GM19099 (cell line): ENCODE data around the gene TAF11.

Source experiments
- POLR2A ChIP-seq: IDR thresholded peaks from 3 replicates; pipeline ENCODE4 v1.6.1; 2011; ENCODE audit warnings: low read depth; ENCODE audit not compliant: insufficient read length; ENCODE audit errors: extremely low read depth

TAF11 gene, protein sequence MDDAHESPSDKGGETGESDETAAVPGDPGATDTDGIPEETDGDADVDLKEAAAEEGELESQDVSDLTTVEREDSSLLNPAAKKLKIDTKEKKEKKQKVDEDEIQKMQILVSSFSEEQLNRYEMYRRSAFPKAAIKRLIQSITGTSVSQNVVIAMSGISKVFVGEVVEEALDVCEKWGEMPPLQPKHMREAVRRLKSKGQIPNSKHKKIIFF

DNA sequence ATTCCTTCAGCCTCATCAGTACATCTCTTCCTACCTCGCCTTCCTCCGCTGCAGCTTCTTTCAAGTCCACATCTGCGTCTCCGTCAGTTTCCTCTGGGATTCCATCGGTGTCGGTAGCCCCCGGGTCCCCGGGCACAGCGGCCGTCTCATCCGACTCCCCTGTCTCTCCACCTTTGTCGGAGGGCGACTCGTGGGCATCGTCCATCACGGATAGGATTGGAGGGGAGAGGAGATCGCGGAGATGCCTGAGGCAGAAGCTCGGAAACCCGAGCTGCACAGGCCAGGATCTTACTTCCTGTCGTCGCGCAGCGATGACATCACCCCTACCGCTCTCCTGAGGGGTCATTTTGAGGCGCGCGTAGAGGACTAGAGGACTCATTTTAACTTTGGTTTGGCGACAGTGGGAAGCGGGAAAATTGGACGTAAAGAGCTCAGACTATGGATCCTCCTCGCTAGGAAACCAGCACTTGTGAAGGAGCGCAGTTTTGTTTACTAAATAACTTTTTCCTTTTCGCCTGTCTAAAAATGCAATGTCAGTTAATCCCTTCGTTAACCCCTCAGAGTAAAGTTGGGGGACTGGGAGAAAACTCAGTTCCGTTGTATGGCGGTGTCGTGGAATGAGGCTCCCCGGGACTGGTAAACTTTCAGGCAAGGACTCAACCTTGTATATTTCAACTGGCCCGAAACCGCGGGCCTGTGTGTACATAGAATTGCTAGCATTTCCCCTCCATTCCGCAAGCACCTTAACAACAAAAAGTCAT, at the start of gene TAF11:
Gene TAF11 (minus strand): TSS at position 290 of the 761 bp plus-strand sequence. CDS start 85 bp downstream, at position 205.
- peak; percentile 95 for TF ChIP-seq POLR2A

DNA sequence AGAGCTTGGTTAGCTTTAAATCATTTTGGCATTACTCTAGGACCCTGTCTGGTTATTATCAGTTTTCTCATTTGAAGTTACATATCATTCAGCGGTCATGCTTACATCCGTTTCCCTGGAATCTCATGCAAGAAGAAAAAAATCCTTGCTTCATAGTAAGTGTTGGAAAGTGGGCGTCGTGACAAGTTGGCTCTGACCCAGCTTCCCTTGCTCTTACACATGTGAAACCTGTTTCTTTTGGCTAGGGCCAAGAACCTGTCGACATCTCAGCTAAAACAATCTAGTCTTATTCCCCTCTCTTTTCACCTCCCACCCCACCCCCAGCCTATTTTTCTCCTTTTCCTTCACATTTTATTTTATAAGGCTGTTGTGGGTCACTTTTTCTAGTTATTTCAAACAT, 46.7 kb upstream of the TAF11 start:
- no peak for TF ChIP-seq POLR2A

DNA sequence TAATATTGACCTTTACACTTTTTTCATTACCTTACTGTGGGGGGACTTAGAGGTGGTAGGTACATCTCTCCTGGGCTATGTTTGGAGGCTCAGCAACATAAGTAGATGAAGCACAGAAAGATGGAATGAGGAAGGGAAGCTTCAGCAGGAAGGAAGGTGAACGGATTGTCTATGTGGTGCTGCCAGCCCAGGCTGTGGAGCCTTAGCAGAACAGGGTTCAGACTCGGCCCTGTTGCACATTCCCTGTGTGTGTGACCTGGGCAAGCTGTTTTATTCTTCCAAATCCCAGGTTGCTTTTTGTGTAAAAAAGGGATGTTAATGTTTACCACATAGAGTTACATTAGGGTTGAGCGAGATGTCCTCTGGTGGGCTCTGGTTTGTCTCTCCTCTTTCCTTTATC, 42.4 kb upstream of the TAF11 start:
- TF ChIP-seq POLR2A: no peak

DNA sequence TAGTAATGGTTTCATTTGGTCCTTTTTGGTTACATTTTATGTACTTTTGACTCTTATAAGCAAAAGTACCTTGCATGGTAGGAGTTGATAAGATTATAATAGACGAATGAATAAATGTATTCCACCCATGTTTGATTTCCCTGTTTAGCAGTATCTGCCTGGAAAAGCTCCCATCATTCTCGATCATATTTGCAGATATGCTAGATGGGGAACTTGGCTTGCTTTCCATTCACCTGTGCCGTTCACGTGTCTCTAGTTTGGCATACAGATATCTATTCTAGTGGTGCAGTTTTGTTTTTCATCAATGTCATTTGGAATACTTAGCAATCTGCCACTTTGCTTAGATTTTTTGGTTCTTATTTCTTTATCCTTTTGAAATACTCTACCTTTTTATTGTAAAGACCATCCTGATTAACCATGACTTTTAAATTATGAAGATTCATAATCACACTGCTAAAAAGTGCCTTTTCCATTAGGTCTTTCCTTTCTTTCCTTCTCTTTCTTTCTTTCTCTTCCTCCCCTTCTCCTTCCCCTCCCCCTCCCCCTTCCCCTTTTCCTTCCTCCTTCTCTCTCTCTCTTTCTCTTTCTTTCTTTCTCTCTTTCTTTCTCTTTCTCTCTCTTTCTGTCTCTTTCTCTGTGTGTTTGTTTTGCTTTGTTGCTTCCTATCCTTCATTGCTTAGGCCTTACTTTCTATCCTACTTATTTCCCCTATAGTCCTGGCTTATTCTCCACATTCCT, 41.6 kb upstream of the TAF11 start:
- TF ChIP-seq POLR2A: no peak

DNA sequence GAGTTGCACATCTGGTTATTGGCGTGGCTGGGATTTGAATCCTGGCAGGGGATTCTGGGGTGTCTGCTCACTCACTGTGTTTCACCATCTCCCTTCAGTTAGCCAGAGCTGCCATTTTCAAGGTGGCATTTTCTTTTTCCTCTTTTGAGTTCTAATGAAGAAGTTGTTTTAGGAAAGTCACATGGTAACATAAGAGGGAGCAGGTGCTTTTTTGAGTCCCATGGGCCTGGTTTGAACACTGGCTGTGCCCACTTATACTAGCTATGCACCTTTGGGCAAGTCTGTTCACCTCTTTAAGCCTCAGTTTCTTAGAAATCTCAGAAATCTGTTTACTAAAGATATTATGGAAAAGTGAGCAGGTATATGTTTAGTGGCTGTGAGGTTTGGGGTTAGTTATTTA, 40.9 kb upstream of the TAF11 start:
- no peak for TF ChIP-seq POLR2A

DNA sequence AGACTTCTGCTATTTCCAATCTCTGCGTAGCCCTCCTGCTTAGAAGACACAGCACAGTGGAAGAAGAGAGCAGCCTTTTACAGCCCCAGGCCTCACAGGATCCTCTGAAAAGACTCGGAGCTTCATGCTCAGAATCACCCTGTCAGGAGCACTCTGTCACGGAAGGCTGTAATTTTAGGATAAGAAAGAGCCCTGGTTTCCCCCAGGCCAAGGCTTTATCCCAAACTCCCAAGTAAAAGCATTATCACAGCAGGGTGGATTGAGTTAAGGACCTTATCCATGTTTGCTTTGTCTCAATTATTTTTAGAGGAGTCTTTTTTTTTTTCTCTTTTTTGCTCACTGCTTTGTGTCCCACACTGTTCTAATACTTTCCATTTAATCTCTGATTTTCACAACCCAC, 40.4 kb upstream of the TAF11 start:
- TF ChIP-seq POLR2A: no peak

DNA sequence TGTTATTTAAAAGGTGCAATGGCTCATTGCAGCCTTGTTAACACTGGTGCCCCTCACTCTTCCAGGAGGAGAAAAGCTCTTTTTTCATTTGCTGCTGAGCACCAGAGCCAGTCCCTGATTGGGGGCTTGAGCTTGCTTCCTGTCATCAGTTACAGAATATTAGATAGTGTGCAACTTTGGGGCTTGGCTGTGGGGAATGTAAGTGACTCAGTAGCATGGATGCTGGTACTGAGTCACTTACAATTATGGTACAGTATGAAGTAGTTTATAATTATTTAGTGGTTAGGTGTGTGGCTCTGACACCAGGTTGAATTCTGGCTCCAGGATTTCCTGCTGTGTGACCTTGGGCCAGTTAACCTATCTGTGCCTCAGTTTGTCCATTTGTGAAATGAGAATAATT, 38.8 kb upstream of the TAF11 start:
- TF ChIP-seq POLR2A: no peak

DNA sequence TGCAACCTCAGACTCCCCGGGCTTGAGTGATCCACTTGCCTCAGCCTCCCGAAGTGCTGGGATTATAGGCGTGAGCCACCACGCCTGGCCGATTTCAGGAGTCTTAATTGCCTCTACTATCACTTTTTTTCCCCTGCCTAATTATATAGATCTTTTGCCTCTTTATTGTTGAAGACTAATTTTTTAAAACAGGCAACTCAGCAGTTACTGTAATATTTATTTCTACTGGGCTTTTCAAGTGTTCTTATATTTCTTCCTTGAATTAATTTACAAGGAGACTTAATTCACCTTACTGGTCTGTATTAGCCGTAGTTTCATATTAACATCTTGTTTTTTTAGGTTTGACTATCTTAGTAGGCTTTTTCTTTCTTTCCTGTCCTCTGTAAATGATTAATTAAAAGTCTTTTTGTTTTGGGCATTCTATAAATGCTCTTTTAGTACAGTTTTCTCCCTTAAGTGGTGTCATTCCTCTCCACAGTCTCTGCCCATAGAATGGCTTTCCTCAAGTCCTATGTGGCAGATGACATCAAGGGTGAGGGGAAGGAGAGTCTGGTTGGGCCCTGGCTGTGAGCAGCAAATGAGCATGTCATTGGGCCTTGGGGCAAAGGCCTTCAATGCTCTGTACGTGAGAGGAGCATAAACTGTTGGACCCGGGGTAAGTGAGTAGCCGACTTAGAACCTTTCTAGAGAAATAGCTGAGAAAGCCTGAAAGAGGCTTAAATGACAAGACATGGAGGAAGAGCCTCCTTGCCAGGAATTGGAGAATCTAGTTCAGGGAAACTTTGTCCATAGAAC, 37.2 kb upstream of the TAF11 start:
- no peak for TF ChIP-seq POLR2A

DNA sequence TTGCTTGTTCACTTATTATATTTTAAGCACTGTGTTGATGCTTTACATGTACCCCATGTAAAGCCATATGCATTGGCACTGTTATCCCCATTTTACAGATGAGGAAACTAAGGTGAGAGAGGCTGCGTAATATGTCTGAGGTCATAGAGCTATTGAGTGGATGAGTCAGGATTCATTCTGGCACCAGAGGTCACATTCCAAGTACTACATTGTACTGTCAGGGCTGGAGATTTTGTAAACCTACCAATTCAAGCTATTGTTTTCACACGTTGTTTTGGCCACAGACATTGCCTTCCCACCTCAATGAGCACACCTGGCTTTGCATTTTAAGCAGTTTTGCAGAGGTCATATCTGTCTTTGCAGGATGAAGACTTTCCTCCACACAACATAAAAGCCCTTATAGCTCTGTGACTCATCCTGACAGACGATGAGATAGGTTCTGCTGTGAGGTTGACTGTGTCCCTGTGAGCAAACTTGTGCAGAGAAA, 34.4 kb upstream of the TAF11 start:
- TF ChIP-seq POLR2A: no peak

DNA sequence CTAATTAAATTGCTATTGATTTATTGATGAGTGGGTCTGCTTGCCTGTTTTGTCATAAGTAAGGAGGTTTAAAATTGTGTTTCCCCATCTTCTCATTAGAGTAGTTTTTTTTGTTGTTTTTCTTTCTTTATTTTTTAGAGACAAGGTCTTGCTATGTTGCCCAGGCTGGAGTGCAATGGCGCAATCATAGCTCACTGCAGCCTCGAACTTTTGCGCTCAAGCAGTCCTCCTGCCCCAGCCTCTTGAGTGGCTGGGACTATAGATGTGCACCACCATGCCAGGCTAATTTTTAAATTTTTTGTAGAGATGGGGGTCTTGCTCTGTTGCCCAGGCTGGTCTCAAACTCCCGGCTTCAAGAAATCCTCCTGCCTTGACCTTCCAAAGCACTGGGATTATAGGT, 32.3 kb upstream of the TAF11 start:
- TF ChIP-seq POLR2A: no peak

DNA sequence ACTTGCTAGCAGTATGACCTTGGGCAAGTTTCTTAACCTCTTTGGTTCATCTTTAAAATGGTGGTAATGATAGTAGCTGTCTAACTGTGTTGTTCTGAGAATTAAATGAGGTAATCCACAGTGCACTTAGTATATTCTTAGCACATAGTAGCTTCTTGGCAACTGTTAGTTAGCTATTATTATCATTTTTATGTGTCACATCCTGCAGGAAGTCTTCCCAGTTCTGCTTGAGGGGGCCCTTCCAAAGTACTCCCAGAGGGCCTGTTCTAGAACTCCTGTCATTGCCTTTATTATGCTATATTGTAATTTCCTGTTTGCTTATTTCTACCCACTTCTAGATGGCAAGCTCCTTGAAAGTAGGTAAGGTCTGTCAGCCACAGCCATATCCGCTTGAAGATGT, 31.8 kb upstream of the TAF11 start:
- no peak for TF ChIP-seq POLR2A

DNA sequence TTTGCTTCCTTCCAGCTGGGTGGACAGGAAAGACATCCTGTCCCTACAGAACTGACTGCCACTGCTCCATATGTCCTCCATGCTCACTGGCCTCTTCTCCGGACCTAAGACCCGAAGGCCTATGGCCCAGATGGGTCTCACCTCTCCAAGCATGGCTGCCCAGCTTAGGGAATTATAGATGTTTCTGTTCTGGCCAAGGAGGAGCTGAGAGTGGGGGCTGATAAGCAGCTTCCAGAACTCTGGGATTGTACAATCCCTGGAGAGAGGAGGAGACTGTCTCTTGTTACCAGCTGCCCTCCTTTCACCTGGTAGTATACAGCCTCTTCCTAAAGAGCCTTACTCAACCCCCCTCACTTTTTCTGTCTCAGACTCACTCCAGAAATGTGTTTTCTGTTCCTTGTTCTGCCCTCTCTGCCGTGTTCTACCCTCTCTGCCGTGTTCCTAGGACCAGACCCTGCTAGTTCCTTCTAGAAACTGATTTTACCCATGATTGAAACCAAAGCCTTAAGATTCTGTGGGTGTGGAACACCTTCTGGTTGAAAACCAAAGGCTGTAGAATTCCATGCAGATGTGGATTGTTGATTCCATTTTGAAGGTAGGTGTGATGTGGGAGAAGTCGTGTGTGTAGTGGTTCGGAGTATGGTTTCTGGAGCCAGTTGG, 29.9 kb upstream of the TAF11 start:
- no peak for TF ChIP-seq POLR2A

DNA sequence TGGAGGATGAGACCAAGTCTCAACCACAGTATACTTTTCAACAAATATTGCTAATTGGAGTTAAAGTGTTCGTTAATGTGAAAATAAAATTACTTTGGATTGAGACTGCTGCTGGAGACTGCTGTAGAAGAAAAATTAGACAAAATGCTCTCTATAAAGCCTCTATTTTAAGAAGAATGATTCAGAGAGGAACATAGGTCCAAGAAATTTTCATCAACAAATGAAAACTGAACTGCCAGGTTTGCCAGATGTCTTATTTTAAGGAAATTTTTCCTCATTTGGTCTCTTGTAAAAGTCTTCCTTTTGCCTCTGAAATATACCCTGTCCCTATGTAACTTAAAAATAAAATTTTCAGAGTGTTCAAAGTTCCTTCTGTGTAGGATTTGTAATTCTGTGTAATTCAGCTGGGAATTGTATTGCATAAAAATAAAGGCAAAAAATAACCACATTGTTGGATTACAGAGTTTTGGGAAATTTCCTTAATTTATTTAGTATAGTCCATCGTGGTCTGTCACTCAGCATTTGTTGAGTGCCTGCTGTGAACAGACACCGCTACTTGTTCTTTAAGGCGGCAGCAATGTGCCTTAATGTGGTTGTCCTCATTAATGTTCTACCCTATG, 28.6 kb upstream of the TAF11 start:
- TF ChIP-seq POLR2A: no peak

DNA sequence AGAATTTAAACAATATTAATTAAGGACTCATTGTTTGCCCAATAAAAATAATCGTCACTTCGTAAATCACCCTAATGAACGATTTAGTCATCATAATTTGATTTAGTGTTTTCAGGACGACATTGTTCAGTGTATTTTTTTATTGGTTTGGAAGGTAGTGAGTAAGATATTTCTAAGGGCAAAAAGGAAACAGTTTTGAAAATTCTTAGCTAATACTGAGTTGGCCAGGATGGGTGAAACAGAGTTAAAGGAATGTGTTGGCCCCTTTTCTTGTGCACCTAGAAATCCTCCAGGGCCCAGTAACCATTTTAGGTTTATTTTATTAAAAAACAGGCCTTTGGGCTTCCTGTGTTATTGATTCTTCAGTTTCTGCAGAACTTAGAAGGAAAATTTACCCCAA, 26.5 kb upstream of the TAF11 start:
- TF ChIP-seq POLR2A: no peak
